Endothelial cell of umbilical vein (primary cell): ENCODE data around the gene CAMTA1. TPM values are rescaled to one million over a fixed set of nuclear protein-coding genes. Genes with fewer than 3 reads are reported as not detected.

ENCODE experiments used
- BruUV-seq: library from RNA; stranded (reverse); fragments of 400-500 nt; replicated peaks from 2 replicates; lab custom pipeline; 2021; lab: Mats Ljungman, UMichigan
- CTCF ChIA-PET: fragments of 300-600, 350-600 bp; sonication (Branson Sonifier 250); formaldehyde crosslinking; loops from one replicate; lab custom pipeline; 2021; ENCODE audit warnings: antibody characterized with exemption, inconsistent platforms; lab: Charles Lee
- POLR2A ChIA-PET: fragments of 300-600, 350-600 bp; sonication (Branson Sonifier 250); formaldehyde crosslinking; loops from one replicate; lab custom pipeline; 2021; ENCODE audit warnings: antibody characterized with exemption, inconsistent platforms; lab: Charles Lee
- DNase-seq: peaks from one replicate; pipeline ENCODE4 v3.0.0-alpha.2; 2011; ENCODE audit warnings: low read depth, low spot score
- FAIRE-seq: peaks from 2 replicates; lab custom pipeline; 2011; peaks lifted over from hg19 to GRCh38; lab: Jason Lieb, UNC
- H2AFZ ChIP-seq: 2 replicates; pipeline ENCODE4 v1.6.0; 2012; ENCODE audit warnings: low read depth, low read length, control low read depth, inconsistent platforms
- H3K27ac ChIP-seq: 2 replicates; pipeline ENCODE4 v1.5.1; 2011; ENCODE audit warnings: low read depth, mild to moderate bottlenecking, control low read depth, low read length, moderate library complexity; ENCODE audit not compliant: insufficient read depth
- H3K27me3 ChIP-seq, 2 experiments: 2 replicates each; pipeline versions ENCODE4 v1.6.0 to v1.6.1; 2011; ENCODE audit warnings: low read length in 2 of 2, mixed read lengths in 1 of 2; ENCODE audit not compliant: control insufficient read depth in 2 of 2, insufficient read depth in 2 of 2
- H3K36me3 ChIP-seq, 2 experiments: 2 replicates in 1 of 2; 3 replicates in 1 of 2; pipeline ENCODE4 v1.5.1; 2011; ENCODE audit warnings: low read length in 2 of 2, mild to moderate bottlenecking in 1 of 2, moderate library complexity in 1 of 2; ENCODE audit not compliant: control insufficient read depth in 2 of 2, insufficient read depth in 2 of 2; ENCODE audit errors: extremely low read depth in 1 of 2
- H3K4me1 ChIP-seq: 3 replicates; pipeline ENCODE4 v1.5.1; 2011; ENCODE audit warnings: mild to moderate bottlenecking, low read length; ENCODE audit not compliant: control insufficient read depth, insufficient read depth; ENCODE audit errors: extremely low read depth
- H3K4me2 ChIP-seq: 2 replicates; pipeline ENCODE4 v1.6.1; 2011; ENCODE audit warnings: low read length, control low read depth, mixed read lengths; ENCODE audit not compliant: insufficient read depth
- H3K4me3 ChIP-seq, 3 experiments: fragments of 200-600 bp in 1 of 3; sonication (generic), shearing (Covaris generic) in 1 of 3; replicated peaks in 1 of 3; 2 replicates each; pipeline ENCODE4 v1.5.1; 2011 to 2016; ENCODE audit warnings: control low read depth in 3 of 3, low read length in 3 of 3, mild to moderate bottlenecking in 2 of 3, inconsistent platforms in 1 of 3, low read depth in 1 of 3, moderate library complexity in 1 of 3; ENCODE audit not compliant: insufficient read depth in 1 of 3
- H3K79me2 ChIP-seq: 2 replicates; pipeline ENCODE4 v1.6.0; 2012; ENCODE audit warnings: low read length, inconsistent platforms; ENCODE audit not compliant: control insufficient read depth, insufficient read depth
- H3K9ac ChIP-seq: replicated peaks from 2 replicates; pipeline ENCODE3; 2011; ENCODE audit warnings: low read length, control low read depth; ENCODE audit not compliant: insufficient read depth; ENCODE audit errors: extremely low read depth
- H3K9me1 ChIP-seq: replicated peaks from 3 replicates; pipeline ENCODE4 v1.6.0; 2011; ENCODE audit warnings: mild to moderate bottlenecking, low read length; ENCODE audit not compliant: control insufficient read depth, insufficient read depth; ENCODE audit errors: extremely low read depth
- H3K9me3 ChIP-seq: replicated peaks from 2 replicates; pipeline ENCODE4 v1.5.1; 2012; ENCODE audit warnings: low read length, inconsistent platforms; ENCODE audit not compliant: control insufficient read depth, insufficient read depth
- H4K20me1 ChIP-seq: replicated peaks from 2 replicates; pipeline ENCODE3; 2011; ENCODE audit warnings: mild to moderate bottlenecking, low read length; ENCODE audit not compliant: control insufficient read depth, insufficient read depth; ENCODE audit errors: extremely low read depth
- EZH2 ChIP-seq: IDR thresholded peaks from 2 replicates; pipeline ENCODE4 v1.6.1; 2012; ENCODE audit warnings: borderline replicate concordance, low read depth, mild to moderate bottlenecking, moderate library complexity, low read length, inconsistent platforms; ENCODE audit not compliant: severe bottlenecking
- FOS ChIP-seq: IDR thresholded peaks from 2 replicates; pipeline ENCODE4 v1.6.1; 2011; ENCODE audit warnings: mild to moderate bottlenecking, low read length, moderate library complexity, borderline replicate concordance; ENCODE audit not compliant: insufficient read depth
- GATA2 ChIP-seq: IDR thresholded peaks from 2 replicates; pipeline ENCODE4 v1.7.0; 2011; ENCODE audit warnings: low read depth, mild to moderate bottlenecking, moderate library complexity, mixed read lengths, low read length; ENCODE audit not compliant: insufficient read length, insufficient read depth
- JUN ChIP-seq: IDR thresholded peaks from 2 replicates; pipeline ENCODE4 v1.6.1; 2011; ENCODE audit warnings: borderline replicate concordance, low read depth; ENCODE audit not compliant: insufficient read length, insufficient read depth
- MYC ChIP-seq: IDR thresholded peaks from one replicate; pipeline ENCODE4 v1.6.1; 2011; ENCODE audit warnings: mild to moderate bottlenecking, low read depth, low read length
- POLR2A ChIP-seq: IDR thresholded peaks from 2 replicates; pipeline ENCODE4 v1.6.1; 2012; ENCODE audit warnings: low read depth, mild to moderate bottlenecking, control low read depth, low read length
- POLR2AphosphoS5 ChIP-seq: IDR thresholded peaks from 2 replicates; pipeline ENCODE4 v1.6.1; 2012; ENCODE audit warnings: low read depth, mild to moderate bottlenecking, control low read depth, low read length, moderate library complexity; ENCODE audit not compliant: insufficient read depth
- dilution Hi-C: fragments of 300-500 bp; cut with MboI; formaldehyde crosslinking; loops from one replicate; pipeline ENCODE4 v1.15.0; 2019; ENCODE audit warnings: low sequenced_read_pairs; ENCODE audit not compliant: extremely low pct_ligation_motif_present
- intact Hi-C: fragments of 100-400 bp; cut with micrococcal nuclease; formaldehyde crosslinking; loops from one replicate; pipeline ENCODE4 v1.10.0; 2022
- polyA plus RNA-seq, 4 experiments: library from polyadenylated mRNA; depleted of rRNA in 3 of 4; stranded (reverse) in 3 of 4; unstranded in 1 of 4; fragments of >200 nt; gene quantifications; 2 replicates each; pipeline versions ENCODE4 v1.2.1 to v1.2.3, GENCODE V29; 2011 to 2012; ENCODE audit warnings: missing spikeins in 1 of 4
- total RNA-seq: library from RNA; stranded (reverse); gene quantifications from 2 replicates; pipeline ENCODE4 v1.2.3, GENCODE V29; 2021
- TF ChIP-seq, protein P1 (sequence below), 2 donors: IDR thresholded peaks; 1 replicate in 1 of 2; 2 replicates in 1 of 2; pipeline ENCODE4 v1.5.1; 2011; ENCODE audit warnings: low read length in 2 of 2, mild to moderate bottlenecking in 2 of 2, moderate library complexity in 2 of 2, control low read depth in 1 of 2, inconsistent platforms in 1 of 2, low read depth in 1 of 2; ENCODE audit not compliant: insufficient read depth in 1 of 2; ENCODE audit errors: extremely low read depth in 1 of 2
- TF ChIP-seq, protein P2 (sequence below): IDR thresholded peaks from 2 replicates; pipeline ENCODE4 v1.6.1; 2011; ENCODE audit not compliant: insufficient read depth, insufficient read length

Gene CAMTA1
- total and polyA plus RNA-seq, 2 donors (not counting 3 experiments of a cell fraction or from before 2014, with no cell fraction given): 50.8 to 92.7 TPM

DNA sequence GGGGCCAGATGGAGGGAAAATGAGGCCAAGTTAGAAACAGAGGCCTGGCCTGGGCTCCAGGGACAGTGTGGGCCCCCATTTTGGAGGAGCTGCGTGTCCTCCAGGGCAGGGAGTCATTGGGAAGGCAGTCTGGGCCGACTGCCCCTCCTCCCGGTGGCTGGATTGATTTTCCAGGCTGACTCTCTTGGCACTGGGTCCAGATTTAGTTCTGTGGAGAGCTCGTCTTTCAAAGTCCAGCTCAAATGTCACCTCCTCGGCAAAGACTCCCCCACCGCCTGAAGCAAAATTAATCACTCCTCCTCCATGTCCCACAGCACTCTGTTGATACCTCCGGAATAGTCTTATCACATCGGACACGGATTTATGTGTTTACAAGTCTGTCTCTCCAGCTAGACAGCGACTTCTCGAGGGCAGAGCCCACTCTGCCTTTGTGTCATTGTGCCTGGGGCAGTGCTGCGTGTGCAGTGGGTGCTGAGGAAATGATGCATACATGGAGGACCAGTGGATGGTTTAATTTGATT lies 175.1 kb downstream of the CAMTA1 start:
- CTCF ChIA-PET: interaction anchor here (0.5 to 2.6 kb wide), 6 partner anchors 9 to 110 kb away, joined by 3 to 9 read pairs (median 4); no protein-coding TSS in a partner anchor
- dilution Hi-C loops: no loop called here

More for the DNA sequence above, 175.1 kb downstream of the CAMTA1 start:
- intact Hi-C loops: loop anchor here (1.0 kb wide), 1 partner anchor 25 kb away; no protein-coding TSS in a partner anchor
- Histone ChIP-seq H3K9me3 (no peaks in the 10 kb centered on the region), H3K27ac (no peak overlapping the region), H4K20me1 (no peaks in the 10 kb centered on the region), H3K4me3 (no peak overlapping the region), H2AFZ (no peak overlapping the region), H3K36me3 (no peaks in the 10 kb centered on the region), H3K27me3 (peaks cover 0 to 6% of the 10 kb centered on the region in 2 experiments), H3K4me2 (no peak overlapping the region), H3K79me2 (no peaks in the 10 kb centered on the region), H3K4me1 (no peaks in the 10 kb centered on the region), H3K9me1 (no peaks in the 10 kb centered on the region), H3K9ac (no peak overlapping the region)
- no TSS peak for BruUV-seq
- no peak for FAIRE-seq
- DNase-seq: peak; percentile 36
- TF ChIP-seq POLR2AphosphoS5 (no peak), FOS (no peak), MYC (no peak), JUN (no peak), GATA2 (no peak), POLR2A (no peak), EZH2 (no peak)
- TF ChIP-seq, protein P1, sequence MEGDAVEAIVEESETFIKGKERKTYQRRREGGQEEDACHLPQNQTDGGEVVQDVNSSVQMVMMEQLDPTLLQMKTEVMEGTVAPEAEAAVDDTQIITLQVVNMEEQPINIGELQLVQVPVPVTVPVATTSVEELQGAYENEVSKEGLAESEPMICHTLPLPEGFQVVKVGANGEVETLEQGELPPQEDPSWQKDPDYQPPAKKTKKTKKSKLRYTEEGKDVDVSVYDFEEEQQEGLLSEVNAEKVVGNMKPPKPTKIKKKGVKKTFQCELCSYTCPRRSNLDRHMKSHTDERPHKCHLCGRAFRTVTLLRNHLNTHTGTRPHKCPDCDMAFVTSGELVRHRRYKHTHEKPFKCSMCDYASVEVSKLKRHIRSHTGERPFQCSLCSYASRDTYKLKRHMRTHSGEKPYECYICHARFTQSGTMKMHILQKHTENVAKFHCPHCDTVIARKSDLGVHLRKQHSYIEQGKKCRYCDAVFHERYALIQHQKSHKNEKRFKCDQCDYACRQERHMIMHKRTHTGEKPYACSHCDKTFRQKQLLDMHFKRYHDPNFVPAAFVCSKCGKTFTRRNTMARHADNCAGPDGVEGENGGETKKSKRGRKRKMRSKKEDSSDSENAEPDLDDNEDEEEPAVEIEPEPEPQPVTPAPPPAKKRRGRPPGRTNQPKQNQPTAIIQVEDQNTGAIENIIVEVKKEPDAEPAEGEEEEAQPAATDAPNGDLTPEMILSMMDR (IDR thresholded peaks at IDR 0.05; ENCODE audit: extremely low read depth in 1 of 2, insufficient read depth in 1 of 2, low read depth in 1 of 2, low read length in 2 of 2): no peak
- TF ChIP-seq, protein P2, sequence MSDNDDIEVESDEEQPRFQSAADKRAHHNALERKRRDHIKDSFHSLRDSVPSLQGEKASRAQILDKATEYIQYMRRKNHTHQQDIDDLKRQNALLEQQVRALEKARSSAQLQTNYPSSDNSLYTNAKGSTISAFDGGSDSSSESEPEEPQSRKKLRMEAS: no peak
- POLR2A ChIA-PET: no interaction called here
